GM23338 (cell line): ENCODE results near the gene TRIM14. TPM values are rescaled to one million over a fixed set of nuclear protein-coding genes. Genes with fewer than 3 reads are reported as not detected.
A peak's percentile ranks its signal among the peaks of the same experiment; 100 is the strongest.

ENCODE experiments used
- ATAC-seq: fragments of 200-7000 bp; cut with Tn5 transposase; 3 replicates; pipeline ENCODE4 v1.9.1; 2020
- DNase-seq: peaks from one replicate; pipeline ENCODE4 v3.0.0-alpha.2; 2015; ENCODE audit warnings: low spot score
- H2AFZ ChIP-seq: fragments of 200-600 bp; sonication (generic); 2 replicates; pipeline ENCODE4 v1.8.0; 2016; ENCODE audit warnings: antibody characterized with exemption, mild to moderate bottlenecking, moderate library complexity
- H3F3A ChIP-seq: fragments of 200-600 bp; sonication (generic); replicated peaks from 2 replicates; pipeline ENCODE4 v1.8.0; 2017; ENCODE audit warnings: antibody characterized with exemption, mixed run types, low read depth
- H3K27ac ChIP-seq: fragments of 200-600 bp; sonication (generic); 2 replicates; pipeline ENCODE4 v1.6.1; 2016; ENCODE audit warnings: low read depth
- H3K27me3 ChIP-seq: fragments of 200-600 bp; sonication (generic); 2 replicates; pipeline ENCODE4 v1.8.0; 2016; ENCODE audit warnings: mild to moderate bottlenecking, mixed run types, moderate library complexity; ENCODE audit not compliant: insufficient read depth
- H3K36me3 ChIP-seq: fragments of 200-600 bp; sonication (generic); 2 replicates; pipeline ENCODE4 v1.8.0; 2016; ENCODE audit warnings: mild to moderate bottlenecking; ENCODE audit not compliant: insufficient read depth
- H3K4me1 ChIP-seq: fragments of 200-600 bp; sonication (generic); 2 replicates; pipeline ENCODE4 v1.8.0; 2016; ENCODE audit warnings: mild to moderate bottlenecking, moderate library complexity; ENCODE audit not compliant: insufficient read depth
- H3K4me2 ChIP-seq: fragments of 200-600 bp; sonication (generic); 2 replicates; pipeline ENCODE4 v1.7.1; 2017; ENCODE audit warnings: mixed run types
- H3K4me3 ChIP-seq: fragments of 200-600 bp; sonication (generic); 2 replicates; pipeline ENCODE4 v1.6.1; 2016; ENCODE audit warnings: mixed run types
- H3K79me2 ChIP-seq: fragments of 200-600 bp; sonication (generic); replicated peaks from 2 replicates; pipeline ENCODE4 v1.8.0; 2017; ENCODE audit warnings: mild to moderate bottlenecking; ENCODE audit not compliant: insufficient read depth
- H3K9me2 ChIP-seq: fragments of 200-600 bp; sonication (generic); 2 replicates; pipeline ENCODE4 v1.8.0; 2017; ENCODE audit not compliant: insufficient read depth
- H4K20me1 ChIP-seq: fragments of 200-600 bp; sonication (generic); replicated peaks from 2 replicates; pipeline ENCODE4 v1.8.0; 2017; ENCODE audit warnings: mild to moderate bottlenecking; ENCODE audit not compliant: insufficient read depth
- H3K27ac Mint-ChIP-seq: 2 replicates; pipeline ENCODE4 v1.8.0; 2020; ENCODE audit warnings: inconsistent platforms, mild to moderate bottlenecking, moderate library complexity, mixed read lengths
- H3K27me3 Mint-ChIP-seq: 3 replicates; pipeline ENCODE4 v1.8.0; 2022; ENCODE audit warnings: low read depth, mild to moderate bottlenecking, moderate library complexity, mixed read lengths, inconsistent platforms; ENCODE audit not compliant: insufficient read depth, poor library complexity
- H3K36me3 Mint-ChIP-seq: 3 replicates; pipeline ENCODE4 v1.8.0; 2021; ENCODE audit warnings: low read depth, mild to moderate bottlenecking, inconsistent platforms, moderate library complexity, mixed read lengths
- H3K4me1 Mint-ChIP-seq: 3 replicates; pipeline ENCODE4 v1.8.0; 2020; ENCODE audit warnings: mild to moderate bottlenecking, inconsistent platforms, mixed read lengths
- H3K4me3 Mint-ChIP-seq: 3 replicates; pipeline ENCODE4 v1.8.0; 2021; ENCODE audit warnings: moderate library complexity, mild to moderate bottlenecking, inconsistent platforms, mixed read lengths
- H3K9me3 Mint-ChIP-seq: 3 replicates; pipeline ENCODE4 v1.8.0; 2020; ENCODE audit warnings: moderate library complexity, mild to moderate bottlenecking, inconsistent platforms, mixed read lengths
- CREB1 ChIP-seq: fragments of 250-450 bp; sonication (Bioruptor Pico); IDR thresholded peaks from 2 replicates; pipeline ENCODE4 v1.5.0; 2020; ENCODE audit warnings: low read depth, mild to moderate bottlenecking, moderate library complexity
- EZH2 ChIP-seq: fragments of 200-600 bp; sonication (generic); IDR thresholded peaks from one replicate; pipeline ENCODE4 v1.8.0; 2017; ENCODE audit warnings: antibody characterized with exemption, mild to moderate bottlenecking, low read depth; ENCODE audit not compliant: unreplicated experiment
- EZH2phosphoT487 ChIP-seq: fragments of 200-600 bp; sonication (generic); IDR thresholded peaks from one replicate; pipeline ENCODE4 v1.8.1; 2018; ENCODE audit warnings: antibody characterized with exemption; ENCODE audit not compliant: unreplicated experiment
- JUNB ChIP-seq: IDR thresholded peaks from one replicate; pipeline ENCODE4 v1.6.1; 2016; ENCODE audit warnings: antibody characterized with exemption; ENCODE audit not compliant: unreplicated experiment
- POLR2AphosphoS5 ChIP-seq: IDR thresholded peaks from 2 replicates; pipeline ENCODE4 v1.6.1; 2016; ENCODE audit warnings: antibody characterized with exemption, low read depth
- STAT1 ChIP-seq: IDR thresholded peaks from one replicate; pipeline ENCODE4 v1.6.1; 2016; ENCODE audit warnings: antibody characterized with exemption; ENCODE audit not compliant: unreplicated experiment
- ZNF331 ChIP-seq: fragments of 250-450 bp; sonication (Bioruptor Pico); IDR thresholded peaks from 2 replicates; pipeline ENCODE4 v1.5.0; 2020; ENCODE audit warnings: low read depth, mild to moderate bottlenecking, moderate library complexity
- polyA plus RNA-seq: library from polyadenylated mRNA; unstranded; fragments of >200 nt; fragmentation: Nextera tagmentation; extraction: Ambion mirVana; gene quantifications from 2 replicates; pipeline ENCODE4 v1.2.1, GENCODE V29; 2016
- total RNA-seq: library from RNA; depleted of rRNA; stranded (reverse); fragments of >200 nt; shearing (Covaris generic); gene quantifications from 2 replicates; pipeline ENCODE4 v1.2.3, GENCODE V29; 2014
- TF ChIP-seq, protein P1 (sequence below), 2 experiments: fragments of 200-600 bp in 1 of 2; sonication (generic) in 1 of 2; conservative IDR thresholded peaks; 2 replicates each; pipeline versions ENCODE4 v1.5.1 to v1.6.1; 2016 to 2017; ENCODE audit warnings: antibody characterized with exemption in 2 of 2, low read depth in 2 of 2, mild to moderate bottlenecking in 2 of 2, moderate library complexity in 1 of 2
- TF ChIP-seq, protein P2 (sequence below): IDR thresholded peaks from 2 replicates; pipeline ENCODE4 v1.6.1; 2016; ENCODE audit warnings: antibody characterized with exemption
- TF ChIP-seq, protein P3 (sequence below): IDR thresholded peaks from one replicate; pipeline ENCODE4 v1.6.1; 2018; ENCODE audit warnings: antibody characterized with exemption; ENCODE audit not compliant: unreplicated experiment

Gene TRIM14
- total and polyA plus RNA-seq, 2 experiments from 2014 or later: 17.2 to 25.3 TPM

DNA sequence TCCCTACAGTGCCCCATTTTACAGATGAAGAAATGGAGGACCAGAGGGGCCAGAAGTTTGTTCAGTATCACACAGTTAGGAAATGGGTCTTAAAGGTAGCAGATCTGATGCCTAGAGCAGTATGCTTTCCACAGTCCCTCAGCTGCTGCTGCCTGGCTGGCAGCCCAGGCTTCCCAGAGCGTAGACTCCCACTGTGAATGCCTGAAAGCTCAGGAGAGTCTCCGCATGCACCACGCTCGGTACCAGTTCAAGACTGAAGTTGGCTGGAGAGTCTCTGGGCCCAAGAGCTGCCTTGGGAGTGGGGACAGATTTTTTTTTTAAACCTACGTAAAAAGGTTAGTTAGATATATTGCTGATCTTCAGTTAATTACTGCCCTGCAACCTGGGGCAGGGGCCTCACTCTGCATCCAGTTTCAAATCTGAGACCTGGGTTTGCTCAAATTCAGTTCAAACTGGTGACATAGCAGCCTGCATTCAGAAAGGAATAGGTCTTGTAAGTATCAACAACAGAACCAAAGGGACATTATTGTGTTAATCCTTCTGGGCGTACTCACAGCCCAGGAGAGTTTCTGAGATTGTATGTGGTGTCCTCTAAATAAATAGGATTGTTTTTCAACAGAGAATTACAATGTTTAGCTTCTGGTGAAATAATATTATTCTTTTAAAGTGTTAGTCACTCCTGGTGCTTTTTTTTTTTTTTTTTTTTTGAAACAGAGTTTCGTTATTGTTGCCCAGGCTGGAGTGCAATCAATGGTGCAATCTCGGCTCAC, 54.2 kb downstream of the TRIM14 start (continued):
- TF ChIP-seq, protein P1, sequence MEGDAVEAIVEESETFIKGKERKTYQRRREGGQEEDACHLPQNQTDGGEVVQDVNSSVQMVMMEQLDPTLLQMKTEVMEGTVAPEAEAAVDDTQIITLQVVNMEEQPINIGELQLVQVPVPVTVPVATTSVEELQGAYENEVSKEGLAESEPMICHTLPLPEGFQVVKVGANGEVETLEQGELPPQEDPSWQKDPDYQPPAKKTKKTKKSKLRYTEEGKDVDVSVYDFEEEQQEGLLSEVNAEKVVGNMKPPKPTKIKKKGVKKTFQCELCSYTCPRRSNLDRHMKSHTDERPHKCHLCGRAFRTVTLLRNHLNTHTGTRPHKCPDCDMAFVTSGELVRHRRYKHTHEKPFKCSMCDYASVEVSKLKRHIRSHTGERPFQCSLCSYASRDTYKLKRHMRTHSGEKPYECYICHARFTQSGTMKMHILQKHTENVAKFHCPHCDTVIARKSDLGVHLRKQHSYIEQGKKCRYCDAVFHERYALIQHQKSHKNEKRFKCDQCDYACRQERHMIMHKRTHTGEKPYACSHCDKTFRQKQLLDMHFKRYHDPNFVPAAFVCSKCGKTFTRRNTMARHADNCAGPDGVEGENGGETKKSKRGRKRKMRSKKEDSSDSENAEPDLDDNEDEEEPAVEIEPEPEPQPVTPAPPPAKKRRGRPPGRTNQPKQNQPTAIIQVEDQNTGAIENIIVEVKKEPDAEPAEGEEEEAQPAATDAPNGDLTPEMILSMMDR (conservative IDR thresholded peaks at IDR 0.05; ENCODE audit: low read depth in 2 of 2): no peak
- no peak for TF ChIP-seq EZH2

DNA sequence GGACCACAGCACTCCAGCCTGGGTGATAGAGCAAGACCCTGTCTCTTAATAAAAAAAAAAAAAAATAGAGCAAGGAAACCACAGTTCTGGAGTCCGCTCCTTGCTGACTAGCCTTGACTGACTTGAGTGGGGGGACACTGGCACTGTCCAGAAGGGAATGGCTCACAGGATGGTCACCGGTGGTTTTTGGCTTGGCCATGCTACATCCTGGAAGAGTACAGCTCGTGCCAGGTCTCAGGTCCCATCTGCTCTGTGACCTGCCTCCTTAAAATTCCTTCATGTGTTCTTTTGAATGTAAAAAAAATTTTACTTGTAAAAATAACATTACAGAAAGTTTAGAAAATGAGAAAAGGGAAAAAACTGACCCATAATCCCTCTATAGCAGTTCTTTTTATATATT, 56.9 kb downstream of the TRIM14 start:
- ATAC-seq (no peak), DNase-seq (no peak)
- TF ChIP-seq CREB1 (CRISPR knock-in tag): no peak
- peaks cover 39% of the 10 kb centered on the region for H3K36me3 Mint-ChIP-seq
- no peak overlapping the region for H3K4me2 ChIP-seq
- no peaks in the 10 kb centered on the region for H3F3A ChIP-seq
- H3K4me3 Mint-ChIP-seq: no peak overlapping the region
- H3K36me3 ChIP-seq: peaks cover 5% of the 10 kb centered on the region
- H3K27me3 Mint-ChIP-seq: peaks cover 8% of the 10 kb centered on the region
- peaks cover 6% of the 10 kb centered on the region for H4K20me1 ChIP-seq
- no peak overlapping the region for H2AFZ ChIP-seq
- no peak overlapping the region for H3K4me3 ChIP-seq
- no peaks in the 10 kb centered on the region for H3K27me3 ChIP-seq
- H3K4me1 Mint-ChIP-seq: no peaks in the 10 kb centered on the region; the same call in 2 of the 3 replicates
- no peaks in the 10 kb centered on the region for H3K9me2 ChIP-seq
- no peak overlapping the region for H3K27ac ChIP-seq
- no peaks in the 10 kb centered on the region for H3K9me3 Mint-ChIP-seq
- H3K27ac Mint-ChIP-seq: no peak overlapping the region
- peaks cover 18% of the 10 kb centered on the region for H3K79me2 ChIP-seq
- H3K4me1 ChIP-seq: peaks cover 5% of the 10 kb centered on the region; the same call in 1 of the 2 replicates

DNA sequence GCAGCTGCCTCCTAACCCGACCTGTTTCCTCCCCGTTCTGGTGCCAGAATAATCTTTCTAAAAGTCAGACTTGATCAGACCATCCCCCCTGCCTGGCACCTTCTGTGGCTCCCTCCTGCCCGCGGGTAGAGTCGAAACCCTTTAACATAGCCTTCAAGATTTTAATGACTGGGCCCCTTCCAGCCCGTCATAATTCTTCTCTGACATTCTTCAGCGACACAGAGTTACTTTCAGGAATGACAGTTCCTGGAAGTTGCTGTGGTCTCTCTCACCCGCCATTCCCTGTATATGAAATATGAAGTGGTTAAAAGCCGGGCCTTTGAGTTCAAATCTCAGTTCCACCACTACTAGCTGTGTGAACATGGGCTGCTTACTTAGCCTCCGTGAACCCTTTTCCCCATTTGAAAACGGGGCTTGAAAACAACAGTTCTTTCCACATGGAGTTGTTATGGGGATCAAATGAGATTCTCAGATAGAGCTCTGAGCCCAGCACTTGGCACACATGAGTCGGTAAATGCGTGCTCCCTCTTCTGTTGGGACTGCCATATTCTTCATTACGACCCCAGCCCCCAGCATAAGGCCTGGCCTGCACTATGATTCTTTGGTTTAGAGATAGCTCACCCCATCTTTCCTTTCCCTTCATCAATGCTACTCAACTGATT, 61.8 kb downstream of the TRIM14 start:
- Histone ChIP-seq H3K36me3 (no peaks in the 10 kb centered on the region), H3K27me3 (no peaks in the 10 kb centered on the region), H3K4me1 (peaks cover 5% of the 10 kb centered on the region; the same call in 1 of the 2 replicates), H3F3A (0 out of 2 replicates have a peak, but pooled peaks cover 5% of the 10 kb centered on the region), H3K4me3 (peak overlapping the region; percentile 73), H3K27ac (no peak overlapping the region), H3K79me2 (peaks cover 14% of the 10 kb centered on the region), H3K4me2 (peak overlapping the region; percentile 86), H4K20me1 (peaks cover 6% of the 10 kb centered on the region), H2AFZ (peak overlapping the region; percentile 87; the same call in 1 of the 2 replicates), H3K9me2 (no peaks in the 10 kb centered on the region)
- Mint-ChIP-seq H3K4me1 (no peaks in the 10 kb centered on the region; the same call in 2 of the 3 replicates), H3K9me3 (peaks cover 3% of the 10 kb centered on the region; the same call in 1 of the 3 replicates), H3K27ac (peak overlapping the region; percentile 70), H3K36me3 (peaks cover 10% of the 10 kb centered on the region), H3K27me3 (peaks cover 9% of the 10 kb centered on the region), H3K4me3 (peak overlapping the region; percentile 93)
- ATAC-seq (no peak; the same call in 2 of the 3 replicates), DNase-seq (peak; percentile 30)
- TF ChIP-seq, protein P2, sequence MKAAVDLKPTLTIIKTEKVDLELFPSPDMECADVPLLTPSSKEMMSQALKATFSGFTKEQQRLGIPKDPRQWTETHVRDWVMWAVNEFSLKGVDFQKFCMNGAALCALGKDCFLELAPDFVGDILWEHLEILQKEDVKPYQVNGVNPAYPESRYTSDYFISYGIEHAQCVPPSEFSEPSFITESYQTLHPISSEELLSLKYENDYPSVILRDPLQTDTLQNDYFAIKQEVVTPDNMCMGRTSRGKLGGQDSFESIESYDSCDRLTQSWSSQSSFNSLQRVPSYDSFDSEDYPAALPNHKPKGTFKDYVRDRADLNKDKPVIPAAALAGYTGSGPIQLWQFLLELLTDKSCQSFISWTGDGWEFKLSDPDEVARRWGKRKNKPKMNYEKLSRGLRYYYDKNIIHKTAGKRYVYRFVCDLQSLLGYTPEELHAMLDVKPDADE: no peak
- TF ChIP-seq STAT1: no peak
- TF ChIP-seq, protein P1 (conservative IDR thresholded peaks at IDR 0.05; ENCODE audit: low read depth in 2 of 2): no peak
- TF ChIP-seq EZH2phosphoT487: no peak
- TF ChIP-seq ZNF331 (CRISPR knock-in tag): no peak
- TF ChIP-seq, protein P3, sequence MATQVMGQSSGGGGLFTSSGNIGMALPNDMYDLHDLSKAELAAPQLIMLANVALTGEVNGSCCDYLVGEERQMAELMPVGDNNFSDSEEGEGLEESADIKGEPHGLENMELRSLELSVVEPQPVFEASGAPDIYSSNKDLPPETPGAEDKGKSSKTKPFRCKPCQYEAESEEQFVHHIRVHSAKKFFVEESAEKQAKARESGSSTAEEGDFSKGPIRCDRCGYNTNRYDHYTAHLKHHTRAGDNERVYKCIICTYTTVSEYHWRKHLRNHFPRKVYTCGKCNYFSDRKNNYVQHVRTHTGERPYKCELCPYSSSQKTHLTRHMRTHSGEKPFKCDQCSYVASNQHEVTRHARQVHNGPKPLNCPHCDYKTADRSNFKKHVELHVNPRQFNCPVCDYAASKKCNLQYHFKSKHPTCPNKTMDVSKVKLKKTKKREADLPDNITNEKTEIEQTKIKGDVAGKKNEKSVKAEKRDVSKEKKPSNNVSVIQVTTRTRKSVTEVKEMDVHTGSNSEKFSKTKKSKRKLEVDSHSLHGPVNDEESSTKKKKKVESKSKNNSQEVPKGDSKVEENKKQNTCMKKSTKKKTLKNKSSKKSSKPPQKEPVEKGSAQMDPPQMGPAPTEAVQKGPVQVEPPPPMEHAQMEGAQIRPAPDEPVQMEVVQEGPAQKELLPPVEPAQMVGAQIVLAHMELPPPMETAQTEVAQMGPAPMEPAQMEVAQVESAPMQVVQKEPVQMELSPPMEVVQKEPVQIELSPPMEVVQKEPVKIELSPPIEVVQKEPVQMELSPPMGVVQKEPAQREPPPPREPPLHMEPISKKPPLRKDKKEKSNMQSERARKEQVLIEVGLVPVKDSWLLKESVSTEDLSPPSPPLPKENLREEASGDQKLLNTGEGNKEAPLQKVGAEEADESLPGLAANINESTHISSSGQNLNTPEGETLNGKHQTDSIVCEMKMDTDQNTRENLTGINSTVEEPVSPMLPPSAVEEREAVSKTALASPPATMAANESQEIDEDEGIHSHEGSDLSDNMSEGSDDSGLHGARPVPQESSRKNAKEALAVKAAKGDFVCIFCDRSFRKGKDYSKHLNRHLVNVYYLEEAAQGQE: no peak
- no peak for TF ChIP-seq JUNB
- TF ChIP-seq POLR2AphosphoS5: no peak
